DMS79 (cell line): ENCODE measurements around the gene INSYN2B.
"Not testable (repeated sequence)": the region's sequence is repeated elsewhere in the genome, so short reads cannot be mapped to it uniquely, and the experiment has no call there.

Experiments used
- DNase-seq: peaks from one replicate; lab custom pipeline; 2025; lab: John Stamatoyannopoulos, UW

Gene INSYN2B

GRCh38 chr5:169848792-169849191, 131.5 kb downstream of the INSYN2B start:
- DNase-seq = no peak

DNA sequence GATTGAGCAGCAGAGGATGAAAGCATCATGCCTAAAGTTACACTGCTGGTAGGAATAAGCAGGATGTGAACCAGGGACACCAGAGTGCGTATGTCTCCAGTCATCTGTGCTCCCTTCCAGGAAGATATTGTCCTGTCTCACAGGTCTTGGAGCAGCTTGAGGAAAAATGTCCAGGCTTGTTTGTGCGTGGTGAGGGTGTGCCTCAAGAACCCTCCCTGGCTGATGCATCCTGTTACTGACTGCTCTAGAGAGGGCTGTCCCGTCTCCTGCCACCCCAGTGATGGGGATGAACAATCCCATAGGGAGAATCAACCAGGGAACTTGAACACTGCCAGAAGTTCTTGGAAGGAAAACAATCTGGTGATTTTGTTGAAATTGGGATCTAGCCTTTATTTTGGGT, 132.0 kb downstream of the INSYN2B start:
- DNase-seq = no peak

- DNase-seq = no peak
These were observed 132.8 kb downstream of the INSYN2B start for GRCh38 chr5:169847519-169847918.

DNA sequence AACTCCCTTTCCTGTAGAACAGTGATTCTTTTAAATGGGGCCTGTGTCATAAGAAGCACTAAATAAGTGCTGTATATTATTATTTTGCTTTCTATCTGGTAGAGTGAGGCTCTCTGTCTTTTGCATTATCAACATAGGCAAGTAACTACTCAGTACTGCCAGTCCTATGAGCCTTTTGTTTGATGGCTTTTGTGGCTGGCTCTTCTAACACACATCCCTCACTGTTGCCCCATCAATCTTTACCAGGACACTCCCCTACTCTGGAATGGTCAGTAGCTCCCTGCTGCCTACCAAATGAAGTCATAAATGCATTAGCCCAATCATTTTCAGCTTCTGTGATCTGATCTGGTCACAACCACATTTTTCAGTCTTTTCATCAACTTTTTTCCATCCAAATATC, 137.6 kb downstream of the INSYN2B start:
- no peak for DNase-seq

- DNase-seq = no peak
These were observed 139.9 kb downstream of the INSYN2B start for GRCh38 chr5:169840405-169840804.

GRCh38 chr5:169838688-169839087, 141.6 kb downstream of the INSYN2B start:
- no peak for DNase-seq

DNA sequence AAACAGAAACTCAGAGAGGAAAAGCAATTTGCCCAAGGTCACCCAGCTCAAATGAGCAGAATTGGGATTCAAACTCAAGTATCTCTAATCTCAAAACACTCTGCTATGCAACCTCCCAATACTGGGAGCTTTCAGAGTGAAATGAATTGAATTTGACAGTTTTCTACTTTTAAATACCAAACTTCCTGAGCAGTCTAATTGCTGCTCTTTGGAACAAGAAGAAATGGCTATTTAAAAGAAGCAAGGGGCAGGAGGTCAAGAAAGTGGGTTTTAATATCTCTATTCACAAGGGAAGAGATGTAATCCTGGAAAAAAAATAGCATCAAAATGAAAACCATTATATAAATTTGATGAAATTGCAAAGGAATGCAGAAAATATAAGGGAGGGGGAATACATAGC, 142.6 kb downstream of the INSYN2B start:
- DNase-seq = no peak

DNA sequence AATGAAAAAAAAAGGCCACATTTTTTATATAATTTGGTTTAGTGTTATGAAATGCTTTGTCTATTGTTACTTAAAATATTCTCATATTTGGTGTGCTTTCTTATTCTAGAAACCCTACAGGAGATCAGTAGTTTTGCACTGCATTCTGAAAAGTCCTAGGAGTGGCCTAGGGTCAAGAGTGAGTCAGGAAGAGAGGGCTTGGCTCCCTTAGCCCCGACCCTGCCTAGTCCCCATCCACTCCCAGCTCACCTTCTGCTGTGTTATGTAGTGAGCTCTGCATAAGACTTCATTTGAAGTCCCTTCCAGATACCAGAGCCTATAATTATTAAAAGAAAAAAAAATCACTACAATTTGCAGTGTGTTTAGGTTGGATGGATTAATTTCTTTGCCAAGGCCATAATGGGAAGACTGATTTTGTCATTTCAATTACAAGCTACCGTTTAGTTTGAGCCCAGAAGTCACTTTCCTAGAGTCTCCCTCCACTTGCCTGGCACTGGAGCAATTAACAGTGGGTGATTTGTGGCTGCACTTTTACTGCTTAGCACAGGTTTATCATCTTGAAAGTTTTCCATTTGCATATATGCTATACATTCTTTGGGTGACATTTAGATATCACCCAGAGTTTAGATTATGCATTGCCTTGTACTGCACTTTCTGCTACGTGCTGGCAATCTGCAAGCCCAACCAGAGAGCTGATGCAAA, 143.3 kb downstream of the INSYN2B start:
- no peak for DNase-seq

GRCh38 chr5:169834540-169834939, 145.8 kb downstream of the INSYN2B start:
- not testable (repeated sequence) for DNase-seq

DNA sequence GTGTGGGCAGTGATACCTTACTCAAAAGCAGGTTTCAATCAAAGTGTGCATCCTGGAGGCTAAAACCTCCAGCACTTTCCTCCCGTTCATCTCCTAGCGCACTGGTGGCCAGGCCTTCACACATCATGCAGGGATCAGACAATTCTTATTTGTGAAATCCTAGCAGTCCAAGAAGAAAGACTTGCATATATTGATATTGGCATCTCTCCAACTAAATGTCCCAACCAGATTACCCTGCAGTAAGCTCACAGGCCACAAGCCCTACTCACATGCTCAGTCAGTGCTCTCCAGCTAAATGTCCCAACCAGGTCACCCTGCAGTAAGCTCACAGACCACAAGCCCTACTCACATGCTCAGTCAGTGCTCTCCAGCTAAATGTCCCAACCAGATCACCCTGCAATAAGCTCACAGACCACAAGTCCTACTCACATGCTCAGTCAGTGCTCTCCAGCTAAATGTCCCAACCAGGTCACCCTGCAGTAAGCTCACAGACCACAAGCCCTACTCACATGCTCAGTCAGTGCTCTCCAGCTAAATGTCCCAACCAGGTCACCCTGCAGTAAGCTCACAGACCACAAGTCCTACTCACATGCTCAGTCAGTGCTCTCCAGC, 146.5 kb downstream of the INSYN2B start:
- not testable (repeated sequence) for DNase-seq

- no peak for DNase-seq
These were observed 147.4 kb downstream of the INSYN2B start for GRCh38 chr5:169832845-169833244.

DNA sequence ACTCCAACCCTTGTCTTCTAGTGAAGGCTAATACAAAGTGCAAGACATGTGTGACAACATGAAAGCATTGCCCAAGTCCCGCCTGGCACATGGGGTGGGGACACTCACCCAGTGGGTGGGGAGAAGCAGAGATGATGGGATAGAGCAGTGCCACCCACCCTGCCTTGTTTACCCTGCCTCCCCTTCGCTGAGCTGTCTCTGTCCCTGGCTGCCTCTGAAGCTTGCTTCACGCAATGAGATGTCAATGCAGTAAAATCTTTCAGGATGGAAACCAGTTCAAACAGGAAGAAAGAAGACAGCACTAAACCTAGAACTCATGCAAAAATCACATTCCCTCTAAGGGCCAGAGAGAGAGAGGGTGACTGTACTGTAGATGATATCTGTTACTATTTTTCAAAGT, 148.0 kb downstream of the INSYN2B start:
- no peak for DNase-seq

DNA sequence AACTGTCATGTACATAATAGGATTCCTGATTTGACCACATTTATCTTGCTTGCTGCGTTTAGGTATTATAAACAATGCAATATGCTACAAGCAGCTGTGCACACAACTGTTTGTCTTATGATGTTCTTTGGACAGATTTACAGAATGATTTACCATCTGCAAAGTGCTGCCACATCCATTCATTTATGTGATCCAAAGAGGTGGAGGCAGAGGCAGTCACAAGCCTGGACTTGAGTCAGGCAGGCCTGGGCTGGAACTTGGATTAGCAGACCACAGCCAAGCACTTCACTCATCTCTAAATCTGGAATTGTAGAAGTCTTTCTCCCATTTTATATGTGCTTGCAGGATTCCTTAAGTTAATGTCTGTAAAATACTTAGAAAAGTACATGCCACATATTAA, 149.0 kb downstream of the INSYN2B start:
- DNase-seq = no peak

DNA sequence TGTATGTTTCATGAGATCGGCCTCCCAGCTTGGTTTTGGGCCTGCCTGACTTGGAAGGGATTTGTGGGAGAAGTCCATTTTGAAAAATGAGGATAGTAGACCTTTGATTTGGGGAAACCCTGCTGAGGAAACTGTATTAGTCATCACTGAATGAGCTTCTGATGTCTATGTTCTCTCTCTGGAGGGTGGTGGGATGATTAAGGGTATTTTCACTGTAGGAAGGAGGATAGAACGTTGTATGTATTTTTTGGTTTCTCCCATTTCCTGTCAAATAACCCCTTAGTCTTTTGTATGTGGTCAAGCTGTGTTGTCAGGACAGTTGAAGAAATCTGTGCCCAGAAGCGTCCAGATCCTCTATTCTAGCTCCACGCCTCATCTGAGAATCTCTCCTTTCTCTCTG, 151.9 kb downstream of the INSYN2B start:
- DNase-seq = no peak

DNA sequence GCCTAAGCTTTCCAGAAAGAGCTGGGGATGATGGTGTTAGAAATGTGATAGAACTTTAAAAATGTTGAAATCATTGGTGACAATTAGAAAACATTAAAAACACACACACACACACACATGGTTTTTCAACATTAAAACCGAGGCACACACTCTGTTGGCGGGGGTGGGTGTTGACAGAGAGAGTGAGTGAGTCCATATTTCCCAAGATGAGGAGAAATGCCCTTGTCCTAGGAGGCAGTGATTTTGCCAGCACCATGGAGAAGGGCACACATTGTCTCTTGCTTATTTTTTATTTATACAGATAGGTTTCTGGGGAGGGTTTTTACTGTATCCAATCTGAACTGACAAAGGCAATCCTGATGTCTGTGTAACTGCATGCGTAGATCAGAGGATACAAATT, 152.5 kb downstream of the INSYN2B start:
- DNase-seq = no peak

GRCh38 chr5:169826618-169827017, 153.7 kb downstream of the INSYN2B start:
- no peak for DNase-seq

- no peak for DNase-seq
These were observed 163.3 kb downstream of the INSYN2B start for GRCh38 chr5:169817031-169817430.

DNA sequence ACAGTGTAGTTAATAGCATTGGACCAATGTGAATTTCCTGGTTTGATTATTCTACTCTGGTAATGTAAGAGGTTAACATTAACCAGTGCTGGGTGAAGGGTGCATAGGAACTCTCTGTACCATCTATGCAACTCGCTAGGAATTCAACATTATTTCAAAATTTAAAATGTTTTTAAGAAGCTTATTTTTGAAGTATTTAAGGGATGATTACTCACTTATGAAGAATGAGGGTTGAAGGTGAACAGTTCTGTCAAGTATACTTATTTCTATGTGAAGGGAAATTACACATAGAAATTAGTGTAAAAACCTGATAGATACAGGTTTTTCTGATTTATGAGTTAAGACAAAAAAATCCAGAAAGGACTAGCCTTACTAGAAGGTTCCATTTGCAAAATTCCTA, 165.8 kb downstream of the INSYN2B start:
- no peak for DNase-seq
